ENCODE measurements around the gene ADM5.

The ADM5 gene

DNA sequence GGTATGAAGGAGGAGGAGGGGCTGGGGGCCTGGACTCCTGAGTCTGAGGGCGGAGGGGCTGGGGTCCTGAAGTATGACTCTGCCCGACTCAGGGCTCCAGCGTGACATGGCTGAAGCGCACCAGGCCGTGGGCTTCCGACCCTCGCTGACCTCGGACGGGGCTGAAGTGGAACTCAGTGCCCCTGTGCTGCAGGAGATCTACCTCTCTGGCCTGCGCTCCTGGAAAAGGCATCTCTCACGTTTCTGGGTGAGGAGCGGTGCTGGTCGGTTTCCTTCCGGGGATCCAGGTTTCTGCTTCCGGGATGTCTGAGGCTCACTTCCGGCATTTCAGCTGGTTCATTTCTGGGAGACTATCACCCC is 2.7 kb downstream of the ADM5 start:
- TF ChIP-seq, protein P1, sequence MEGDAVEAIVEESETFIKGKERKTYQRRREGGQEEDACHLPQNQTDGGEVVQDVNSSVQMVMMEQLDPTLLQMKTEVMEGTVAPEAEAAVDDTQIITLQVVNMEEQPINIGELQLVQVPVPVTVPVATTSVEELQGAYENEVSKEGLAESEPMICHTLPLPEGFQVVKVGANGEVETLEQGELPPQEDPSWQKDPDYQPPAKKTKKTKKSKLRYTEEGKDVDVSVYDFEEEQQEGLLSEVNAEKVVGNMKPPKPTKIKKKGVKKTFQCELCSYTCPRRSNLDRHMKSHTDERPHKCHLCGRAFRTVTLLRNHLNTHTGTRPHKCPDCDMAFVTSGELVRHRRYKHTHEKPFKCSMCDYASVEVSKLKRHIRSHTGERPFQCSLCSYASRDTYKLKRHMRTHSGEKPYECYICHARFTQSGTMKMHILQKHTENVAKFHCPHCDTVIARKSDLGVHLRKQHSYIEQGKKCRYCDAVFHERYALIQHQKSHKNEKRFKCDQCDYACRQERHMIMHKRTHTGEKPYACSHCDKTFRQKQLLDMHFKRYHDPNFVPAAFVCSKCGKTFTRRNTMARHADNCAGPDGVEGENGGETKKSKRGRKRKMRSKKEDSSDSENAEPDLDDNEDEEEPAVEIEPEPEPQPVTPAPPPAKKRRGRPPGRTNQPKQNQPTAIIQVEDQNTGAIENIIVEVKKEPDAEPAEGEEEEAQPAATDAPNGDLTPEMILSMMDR (IDR thresholded peaks at IDR 0.05), result no peak
- no peak overlapping the region for H3K4me3 ChIP-seq
- no peak overlapping the region for H3K27ac ChIP-seq
- no peak for DNase-seq (ENCODE audit: low spot score)

- no peak for DNase-seq (ENCODE audit: low spot score)
- no peak overlapping the region for H3K27ac ChIP-seq
- H3K4me3 ChIP-seq, result no peak overlapping the region
- TF ChIP-seq, protein P1 (IDR thresholded peaks at IDR 0.05), result no peak
These were observed 6.7 kb downstream of the ADM5 start for GRCh38 chr19:49696115-49696514.

DNA sequence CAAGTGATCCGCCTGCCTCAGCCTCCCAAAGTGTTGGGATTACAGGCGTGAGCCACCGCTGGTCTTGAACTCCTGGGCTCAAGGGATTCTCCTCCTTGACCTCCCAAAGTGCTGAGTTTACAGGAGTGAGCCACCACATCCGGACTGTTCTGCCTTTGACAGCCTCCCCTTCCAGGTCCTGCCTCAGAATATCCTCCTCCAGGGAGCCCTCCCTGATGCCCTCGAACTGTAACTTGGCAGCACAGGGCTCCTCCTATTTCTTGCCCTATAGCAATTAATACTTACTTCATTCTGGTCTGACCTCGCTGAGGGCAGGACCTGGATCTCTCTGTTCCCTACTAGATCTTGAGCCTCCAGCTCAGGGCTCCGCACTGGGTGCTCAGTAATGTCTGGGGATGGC is 7.5 kb downstream of the ADM5 start:
- no peak overlapping the region for H3K4me3 ChIP-seq
- TF ChIP-seq, protein P1 (IDR thresholded peaks at IDR 0.05), result no peak
- no peak overlapping the region for H3K27ac ChIP-seq
- no peak for DNase-seq (ENCODE audit: low spot score)

GRCh38 chr19:49699364-49699763 is 10.0 kb downstream of the ADM5 start:
- no peak overlapping the region for H3K27ac ChIP-seq
- H3K4me3 ChIP-seq, result no peak overlapping the region
- TF ChIP-seq, protein P1 (IDR thresholded peaks at IDR 0.05), result no peak
- DNase-seq (ENCODE audit: low spot score), result no peak

DNA sequence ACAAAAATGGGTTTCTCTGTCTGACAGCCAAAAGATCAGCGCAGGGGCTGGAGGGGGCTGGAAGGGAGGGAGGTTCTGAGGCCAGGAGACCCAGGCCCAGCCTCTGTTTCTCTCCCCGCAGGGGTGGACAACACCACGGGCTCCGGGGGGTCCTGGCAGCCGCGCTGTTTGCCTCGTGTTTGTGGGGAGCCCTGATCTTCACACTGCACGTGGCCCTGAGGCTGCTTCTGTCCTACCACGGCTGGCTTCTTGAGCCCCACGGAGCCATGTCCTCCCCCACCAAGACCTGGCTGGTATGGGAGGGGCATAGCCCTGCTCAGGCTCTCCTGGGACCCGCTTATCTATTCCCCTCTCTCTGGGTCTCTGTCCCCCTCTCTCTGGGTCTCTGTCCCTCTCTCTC is 11.2 kb downstream of the ADM5 start:
- no peak for DNase-seq (ENCODE audit: low spot score)
- TF ChIP-seq, protein P1 (IDR thresholded peaks at IDR 0.05), result no peak
- H3K4me3 ChIP-seq, result no peak overlapping the region
- H3K27ac ChIP-seq, result no peak overlapping the region

DNA sequence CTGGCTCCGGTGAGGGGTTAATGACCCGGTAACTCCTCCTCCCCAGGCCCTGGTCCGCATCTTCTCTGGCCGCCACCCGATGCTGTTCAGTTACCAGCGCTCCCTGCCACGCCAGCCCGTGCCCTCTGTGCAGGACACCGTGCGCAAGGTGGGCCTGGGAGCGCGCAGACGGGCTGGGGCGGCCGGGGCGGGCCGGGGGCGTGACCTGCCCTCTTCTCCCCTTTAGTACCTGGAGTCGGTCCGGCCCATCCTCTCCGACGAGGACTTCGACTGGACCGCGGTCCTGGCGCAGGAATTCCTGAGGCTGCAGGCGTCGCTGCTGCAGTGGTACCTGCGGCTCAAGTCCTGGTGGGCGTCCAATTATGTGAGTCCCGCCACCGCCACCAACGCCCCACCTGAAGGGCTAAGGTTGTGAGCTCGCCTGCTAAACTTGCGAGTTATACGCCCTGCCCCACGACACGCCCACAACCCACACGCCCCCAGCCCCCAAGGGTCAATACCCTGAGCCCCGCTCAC is 11.9 kb downstream of the ADM5 start:
- H3K27ac ChIP-seq, result no peak overlapping the region
- TF ChIP-seq, protein P1 (IDR thresholded peaks at IDR 0.05), result no peak
- H3K4me3 ChIP-seq, result no peak overlapping the region
- no peak for DNase-seq (ENCODE audit: low spot score)

- TF ChIP-seq, protein P1 (IDR thresholded peaks at IDR 0.05), result no peak
- DNase-seq (ENCODE audit: low spot score), result no peak
- no peak overlapping the region for H3K4me3 ChIP-seq
- H3K27ac ChIP-seq, result no peak overlapping the region
These were observed 15.7 kb downstream of the ADM5 start for GRCh38 chr19:49704888-49705642.
